ENCODE measurements around the gene DACH2.

GRCh38 chrX:86148024-86148511 is at the start of gene DACH2:
- TF ChIP-seq, protein P1, sequence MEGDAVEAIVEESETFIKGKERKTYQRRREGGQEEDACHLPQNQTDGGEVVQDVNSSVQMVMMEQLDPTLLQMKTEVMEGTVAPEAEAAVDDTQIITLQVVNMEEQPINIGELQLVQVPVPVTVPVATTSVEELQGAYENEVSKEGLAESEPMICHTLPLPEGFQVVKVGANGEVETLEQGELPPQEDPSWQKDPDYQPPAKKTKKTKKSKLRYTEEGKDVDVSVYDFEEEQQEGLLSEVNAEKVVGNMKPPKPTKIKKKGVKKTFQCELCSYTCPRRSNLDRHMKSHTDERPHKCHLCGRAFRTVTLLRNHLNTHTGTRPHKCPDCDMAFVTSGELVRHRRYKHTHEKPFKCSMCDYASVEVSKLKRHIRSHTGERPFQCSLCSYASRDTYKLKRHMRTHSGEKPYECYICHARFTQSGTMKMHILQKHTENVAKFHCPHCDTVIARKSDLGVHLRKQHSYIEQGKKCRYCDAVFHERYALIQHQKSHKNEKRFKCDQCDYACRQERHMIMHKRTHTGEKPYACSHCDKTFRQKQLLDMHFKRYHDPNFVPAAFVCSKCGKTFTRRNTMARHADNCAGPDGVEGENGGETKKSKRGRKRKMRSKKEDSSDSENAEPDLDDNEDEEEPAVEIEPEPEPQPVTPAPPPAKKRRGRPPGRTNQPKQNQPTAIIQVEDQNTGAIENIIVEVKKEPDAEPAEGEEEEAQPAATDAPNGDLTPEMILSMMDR (IDR thresholded peaks at IDR 0.05) = no peak
- peak; percentile 13 to 28 for TF ChIP-seq POLR2A (IDR thresholded peaks at IDR 0.05)
